SK-N-SH treated with all-trans-retinoic acid at 6 μM for 48 hours (cell line): ENCODE data around the gene TRIM71.

ENCODE experiments used
- ATAC-seq: fragments of 200-7000 bp; cut with Tn5 transposase; 3 replicates; pipeline ENCODE4 v1.9.1; 2020; ENCODE audit warnings: mild to moderate bottlenecking, moderate library complexity
- ARNTL ChIP-seq: fragments of 450-650 bp; formaldehyde crosslinking; IDR thresholded peaks from 2 replicates; pipeline ENCODE4 v1.5.0; 2020; ENCODE audit warnings: low read depth, mild to moderate bottlenecking, moderate library complexity, borderline replicate concordance
- BACH2 ChIP-seq: fragments of 250-450 bp; sonication (Bioruptor Pico); IDR thresholded peaks from 2 replicates; pipeline ENCODE4 v1.9.0; 2021; ENCODE audit warnings: mild to moderate bottlenecking, borderline replicate concordance
- CSDC2 ChIP-seq: fragments of 250-450 bp; sonication (Bioruptor Pico); IDR thresholded peaks from 2 replicates; pipeline ENCODE4 v1.5.0; 2020; ENCODE audit warnings: mild to moderate bottlenecking, moderate library complexity
- ESRRG ChIP-seq: fragments of 250-450 bp; sonication (Bioruptor Pico); IDR thresholded peaks from 2 replicates; pipeline ENCODE4 v1.6.1; 2021; ENCODE audit warnings: mild to moderate bottlenecking
- ISL1 ChIP-seq: fragments of 250-450 bp; sonication (Bioruptor Pico); IDR thresholded peaks from 2 replicates; pipeline ENCODE4 v2.1.2; 2022; ENCODE audit warnings: mild to moderate bottlenecking, moderate library complexity
- OSR1 ChIP-seq: fragments of 250-450 bp; sonication (Bioruptor Pico); IDR thresholded peaks from 2 replicates; pipeline ENCODE4 v1.8.0; 2022; ENCODE audit warnings: moderate library complexity, mild to moderate bottlenecking, inconsistent platforms
- PPARA ChIP-seq: fragments of 250-450 bp; sonication (Bioruptor Pico); IDR thresholded peaks from 2 replicates; pipeline ENCODE4 v1.5.0; 2020; ENCODE audit warnings: mild to moderate bottlenecking, borderline replicate concordance
- RARB ChIP-seq: fragments of 250-450 bp; sonication (Bioruptor Pico); IDR thresholded peaks from 2 replicates; pipeline ENCODE4 v1.8.0; 2021; ENCODE audit warnings: mild to moderate bottlenecking, moderate library complexity
- SNAI2 ChIP-seq: fragments of 250-450 bp; sonication (Bioruptor Pico); IDR thresholded peaks from 2 replicates; pipeline ENCODE4 v1.5.0; 2020; ENCODE audit warnings: mild to moderate bottlenecking, moderate library complexity
- TCF4 ChIP-seq: fragments of 250-450 bp; sonication (Bioruptor Pico); IDR thresholded peaks from 2 replicates; pipeline ENCODE4 v1.8.0; 2021; ENCODE audit warnings: mild to moderate bottlenecking, moderate library complexity, borderline replicate concordance
- TOX ChIP-seq: fragments of 250-450 bp; sonication (Bioruptor Pico); IDR thresholded peaks from 2 replicates; pipeline ENCODE4 v1.8.0; 2021; ENCODE audit warnings: mild to moderate bottlenecking, moderate library complexity, borderline replicate concordance
- ZC3H10 ChIP-seq: fragments of 250-450 bp; sonication (Bioruptor Pico); IDR thresholded peaks from 2 replicates; pipeline ENCODE4 v1.5.1; 2021; ENCODE audit warnings: mild to moderate bottlenecking, moderate library complexity
- ZFP30 ChIP-seq: fragments of 450-650 bp; formaldehyde crosslinking; IDR thresholded peaks from 2 replicates; pipeline ENCODE4 v1.5.0; 2022; ENCODE audit warnings: mild to moderate bottlenecking, moderate library complexity
- ZNF565 ChIP-seq: fragments of 450-650 bp; formaldehyde crosslinking; conservative IDR thresholded peaks from 2 replicates; pipeline ENCODE4 v1.5.0; 2020; ENCODE audit warnings: low read depth, mild to moderate bottlenecking, moderate library complexity
- ZNF70 ChIP-seq: fragments of 450-650 bp; formaldehyde crosslinking; IDR thresholded peaks from 2 replicates; pipeline ENCODE4 v1.5.0; 2020; ENCODE audit warnings: mild to moderate bottlenecking, moderate library complexity
- ZNF8 ChIP-seq: fragments of 450-650 bp; formaldehyde crosslinking; IDR thresholded peaks from 2 replicates; pipeline ENCODE4 v1.5.0; 2020; ENCODE audit warnings: mild to moderate bottlenecking, moderate library complexity
- TF ChIP-seq, protein P1 (sequence below): fragments of 250-450 bp; sonication (Bioruptor Pico); IDR thresholded peaks from 2 replicates; pipeline ENCODE4 v1.5.0; 2020; ENCODE audit warnings: mild to moderate bottlenecking, moderate library complexity
- TF ChIP-seq, protein P2 (sequence below): fragments of 250-450 bp; sonication (Bioruptor Pico); IDR thresholded peaks from 2 replicates; pipeline ENCODE4 v1.8.0; 2021; ENCODE audit warnings: low read depth, mild to moderate bottlenecking, moderate library complexity, borderline replicate concordance
- TF ChIP-seq, protein P3 (sequence below): fragments of 250-450 bp; sonication (Bioruptor Pico); IDR thresholded peaks from 2 replicates; pipeline ENCODE4 v1.8.0; 2020; ENCODE audit warnings: mild to moderate bottlenecking, moderate library complexity, borderline replicate concordance
- TF ChIP-seq, protein P4 (sequence below): fragments of 250-450 bp; sonication (Bioruptor Pico); IDR thresholded peaks from 2 replicates; pipeline ENCODE4 v1.5.1; 2020; ENCODE audit warnings: low read depth, mild to moderate bottlenecking, moderate library complexity

The TRIM71 gene

DNA sequence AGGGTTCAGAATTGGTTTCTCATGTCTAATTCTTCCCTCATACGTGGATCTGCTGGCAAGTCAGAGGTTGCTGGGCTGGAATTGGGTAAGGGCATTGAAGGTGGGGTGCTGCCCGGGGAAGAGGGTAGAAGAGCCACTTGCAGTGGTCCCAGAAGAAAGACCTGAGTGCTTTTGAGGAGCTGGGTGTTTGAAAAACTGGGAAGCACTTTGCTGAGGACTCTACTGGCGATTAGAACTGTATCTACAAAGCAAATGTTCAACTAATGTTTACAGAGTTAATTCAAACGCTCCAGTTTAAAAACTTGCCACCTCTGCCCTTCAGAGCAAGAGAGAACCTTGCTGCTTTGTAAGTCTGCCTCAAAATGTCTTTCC is 21.9 kb downstream of the TRIM71 start:
- TF ChIP-seq SNAI2 (CRISPR knock-in tag) (no peak), RARB (CRISPR knock-in tag) (no peak), ARNTL (CRISPR knock-in tag) (no peak), TOX (CRISPR knock-in tag) (no peak), ZC3H10 (CRISPR knock-in tag) (no peak), ZNF70 (CRISPR knock-in tag) (no peak), ZFP30 (CRISPR knock-in tag) (no peak), ZNF8 (no peak), OSR1 (no peak), TCF4 (CRISPR knock-in tag) (no peak), ESRRG (no peak), PPARA (CRISPR knock-in tag) (no peak), CSDC2 (CRISPR knock-in tag) (no peak)
- TF ChIP-seq, protein P1, sequence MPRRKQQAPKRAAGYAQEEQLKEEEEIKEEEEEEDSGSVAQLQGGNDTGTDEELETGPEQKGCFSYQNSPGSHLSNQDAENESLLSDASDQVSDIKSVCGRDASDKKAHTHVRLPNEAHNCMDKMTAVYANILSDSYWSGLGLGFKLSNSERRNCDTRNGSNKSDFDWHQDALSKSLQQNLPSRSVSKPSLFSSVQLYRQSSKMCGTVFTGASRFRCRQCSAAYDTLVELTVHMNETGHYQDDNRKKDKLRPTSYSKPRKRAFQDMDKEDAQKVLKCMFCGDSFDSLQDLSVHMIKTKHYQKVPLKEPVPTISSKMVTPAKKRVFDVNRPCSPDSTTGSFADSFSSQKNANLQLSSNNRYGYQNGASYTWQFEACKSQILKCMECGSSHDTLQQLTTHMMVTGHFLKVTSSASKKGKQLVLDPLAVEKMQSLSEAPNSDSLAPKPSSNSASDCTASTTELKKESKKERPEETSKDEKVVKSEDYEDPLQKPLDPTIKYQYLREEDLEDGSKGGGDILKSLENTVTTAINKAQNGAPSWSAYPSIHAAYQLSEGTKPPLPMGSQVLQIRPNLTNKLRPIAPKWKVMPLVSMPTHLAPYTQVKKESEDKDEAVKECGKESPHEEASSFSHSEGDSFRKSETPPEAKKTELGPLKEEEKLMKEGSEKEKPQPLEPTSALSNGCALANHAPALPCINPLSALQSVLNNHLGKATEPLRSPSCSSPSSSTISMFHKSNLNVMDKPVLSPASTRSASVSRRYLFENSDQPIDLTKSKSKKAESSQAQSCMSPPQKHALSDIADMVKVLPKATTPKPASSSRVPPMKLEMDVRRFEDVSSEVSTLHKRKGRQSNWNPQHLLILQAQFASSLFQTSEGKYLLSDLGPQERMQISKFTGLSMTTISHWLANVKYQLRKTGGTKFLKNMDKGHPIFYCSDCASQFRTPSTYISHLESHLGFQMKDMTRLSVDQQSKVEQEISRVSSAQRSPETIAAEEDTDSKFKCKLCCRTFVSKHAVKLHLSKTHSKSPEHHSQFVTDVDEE, result no peak
- TF ChIP-seq, protein P2, sequence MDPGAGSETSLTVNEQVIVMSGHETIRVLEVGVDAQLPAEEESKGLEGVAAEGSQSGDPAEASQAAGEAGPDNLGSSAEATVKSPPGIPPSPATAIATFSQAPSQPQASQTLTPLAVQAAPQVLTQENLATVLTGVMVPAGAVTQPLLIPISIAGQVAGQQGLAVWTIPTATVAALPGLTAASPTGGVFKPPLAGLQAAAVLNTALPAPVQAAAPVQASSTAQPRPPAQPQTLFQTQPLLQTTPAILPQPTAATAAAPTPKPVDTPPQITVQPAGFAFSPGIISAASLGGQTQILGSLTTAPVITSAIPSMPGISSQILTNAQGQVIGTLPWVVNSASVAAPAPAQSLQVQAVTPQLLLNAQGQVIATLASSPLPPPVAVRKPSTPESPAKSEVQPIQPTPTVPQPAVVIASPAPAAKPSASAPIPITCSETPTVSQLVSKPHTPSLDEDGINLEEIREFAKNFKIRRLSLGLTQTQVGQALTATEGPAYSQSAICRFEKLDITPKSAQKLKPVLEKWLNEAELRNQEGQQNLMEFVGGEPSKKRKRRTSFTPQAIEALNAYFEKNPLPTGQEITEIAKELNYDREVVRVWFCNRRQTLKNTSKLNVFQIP (CRISPR knock-in tag), result no peak
- TF ChIP-seq, protein P3, sequence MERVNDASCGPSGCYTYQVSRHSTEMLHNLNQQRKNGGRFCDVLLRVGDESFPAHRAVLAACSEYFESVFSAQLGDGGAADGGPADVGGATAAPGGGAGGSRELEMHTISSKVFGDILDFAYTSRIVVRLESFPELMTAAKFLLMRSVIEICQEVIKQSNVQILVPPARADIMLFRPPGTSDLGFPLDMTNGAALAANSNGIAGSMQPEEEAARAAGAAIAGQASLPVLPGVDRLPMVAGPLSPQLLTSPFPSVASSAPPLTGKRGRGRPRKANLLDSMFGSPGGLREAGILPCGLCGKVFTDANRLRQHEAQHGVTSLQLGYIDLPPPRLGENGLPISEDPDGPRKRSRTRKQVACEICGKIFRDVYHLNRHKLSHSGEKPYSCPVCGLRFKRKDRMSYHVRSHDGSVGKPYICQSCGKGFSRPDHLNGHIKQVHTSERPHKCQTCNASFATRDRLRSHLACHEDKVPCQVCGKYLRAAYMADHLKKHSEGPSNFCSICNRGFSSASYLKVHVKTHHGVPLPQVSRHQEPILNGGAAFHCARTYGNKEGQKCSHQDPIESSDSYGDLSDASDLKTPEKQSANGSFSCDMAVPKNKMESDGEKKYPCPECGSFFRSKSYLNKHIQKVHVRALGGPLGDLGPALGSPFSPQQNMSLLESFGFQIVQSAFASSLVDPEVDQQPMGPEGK (CRISPR knock-in tag), result no peak
- TF ChIP-seq, protein P4, sequence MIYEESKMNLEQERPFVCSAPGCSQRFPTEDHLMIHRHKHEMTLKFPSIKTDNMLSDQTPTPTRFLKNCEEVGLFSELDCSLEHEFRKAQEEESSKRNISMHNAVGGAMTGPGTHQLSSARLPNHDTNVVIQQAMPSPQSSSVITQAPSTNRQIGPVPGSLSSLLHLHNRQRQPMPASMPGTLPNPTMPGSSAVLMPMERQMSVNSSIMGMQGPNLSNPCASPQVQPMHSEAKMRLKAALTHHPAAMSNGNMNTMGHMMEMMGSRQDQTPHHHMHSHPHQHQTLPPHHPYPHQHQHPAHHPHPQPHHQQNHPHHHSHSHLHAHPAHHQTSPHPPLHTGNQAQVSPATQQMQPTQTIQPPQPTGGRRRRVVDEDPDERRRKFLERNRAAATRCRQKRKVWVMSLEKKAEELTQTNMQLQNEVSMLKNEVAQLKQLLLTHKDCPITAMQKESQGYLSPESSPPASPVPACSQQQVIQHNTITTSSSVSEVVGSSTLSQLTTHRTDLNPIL, result no peak
- no peak for ATAC-seq

DNA sequence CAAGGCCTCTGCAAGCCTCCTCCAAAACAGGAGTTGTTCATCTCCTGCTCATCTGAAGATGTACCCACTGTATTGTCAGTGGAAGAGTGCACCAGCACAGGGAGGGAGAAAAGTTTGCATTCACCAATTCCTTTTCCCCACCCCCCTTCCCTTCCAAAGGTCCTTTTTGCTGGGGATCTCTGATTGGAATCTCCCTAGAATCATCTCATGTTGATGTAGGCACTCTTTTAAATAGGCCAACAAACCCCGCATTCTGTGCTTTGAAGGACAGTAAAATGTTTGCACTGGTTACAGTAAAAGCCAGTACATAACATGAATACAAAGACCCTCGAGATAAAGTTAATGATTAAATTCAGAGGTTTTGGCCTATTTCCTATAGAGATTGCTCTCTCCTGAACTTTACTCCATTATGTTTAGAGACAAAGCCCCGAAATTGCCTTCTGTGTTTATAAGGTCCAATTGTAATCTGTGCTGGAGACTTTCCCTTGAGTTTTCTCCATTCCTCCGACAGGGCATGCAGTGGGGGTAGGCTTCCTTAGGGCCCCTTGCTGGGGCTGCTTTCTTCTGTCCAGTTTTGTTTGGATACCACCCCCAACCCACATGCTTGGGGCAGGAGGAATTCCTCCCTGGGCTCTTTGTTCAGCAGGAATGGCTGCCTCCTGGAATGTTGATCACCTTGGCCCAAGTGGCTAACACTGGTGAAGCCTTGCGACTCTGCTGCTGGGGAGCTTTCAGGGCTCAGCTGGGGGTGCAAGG is 22.5 kb downstream of the TRIM71 start:
- TF ChIP-seq TOX (CRISPR knock-in tag) (no peak), ZNF70 (CRISPR knock-in tag) (no peak), ISL1 (CRISPR knock-in tag) (no peak), ZFP30 (CRISPR knock-in tag) (no peak), ESRRG (no peak), ZNF565 (no peak), RARB (CRISPR knock-in tag) (no peak), ZC3H10 (CRISPR knock-in tag) (no peak), BACH2 (no peak), ARNTL (CRISPR knock-in tag) (no peak)
- TF ChIP-seq, protein P4, result no peak
- TF ChIP-seq, protein P3 (CRISPR knock-in tag), result no peak
- TF ChIP-seq, all 23 proteins: peak for 0
- ATAC-seq, result no peak
